ES-I3 (cell line): ENCODE results near the gene SPNS2.

Experiments used
- H3K36me3 ChIP-seq: 2 replicates; pipeline ENCODE4 v1.6.1; 2013; ENCODE audit warnings: mild to moderate bottlenecking, low read length, control low read depth, moderate library complexity; ENCODE audit not compliant: insufficient read depth
- H3K4me1 ChIP-seq: 2 replicates; pipeline ENCODE4 v1.6.1; 2013; ENCODE audit warnings: mild to moderate bottlenecking, control low read depth, low read length; ENCODE audit not compliant: insufficient read depth
- H3K9ac ChIP-seq: 2 replicates; pipeline ENCODE4 v1.6.1; 2013; ENCODE audit warnings: low read depth, mild to moderate bottlenecking, low read length, moderate library complexity
- H3K9me3 ChIP-seq: 2 replicates; pipeline ENCODE4 v1.6.1; 2013; ENCODE audit warnings: mild to moderate bottlenecking, low read length, moderate library complexity; ENCODE audit not compliant: control insufficient read depth, insufficient read depth

The SPNS2 gene

DNA sequence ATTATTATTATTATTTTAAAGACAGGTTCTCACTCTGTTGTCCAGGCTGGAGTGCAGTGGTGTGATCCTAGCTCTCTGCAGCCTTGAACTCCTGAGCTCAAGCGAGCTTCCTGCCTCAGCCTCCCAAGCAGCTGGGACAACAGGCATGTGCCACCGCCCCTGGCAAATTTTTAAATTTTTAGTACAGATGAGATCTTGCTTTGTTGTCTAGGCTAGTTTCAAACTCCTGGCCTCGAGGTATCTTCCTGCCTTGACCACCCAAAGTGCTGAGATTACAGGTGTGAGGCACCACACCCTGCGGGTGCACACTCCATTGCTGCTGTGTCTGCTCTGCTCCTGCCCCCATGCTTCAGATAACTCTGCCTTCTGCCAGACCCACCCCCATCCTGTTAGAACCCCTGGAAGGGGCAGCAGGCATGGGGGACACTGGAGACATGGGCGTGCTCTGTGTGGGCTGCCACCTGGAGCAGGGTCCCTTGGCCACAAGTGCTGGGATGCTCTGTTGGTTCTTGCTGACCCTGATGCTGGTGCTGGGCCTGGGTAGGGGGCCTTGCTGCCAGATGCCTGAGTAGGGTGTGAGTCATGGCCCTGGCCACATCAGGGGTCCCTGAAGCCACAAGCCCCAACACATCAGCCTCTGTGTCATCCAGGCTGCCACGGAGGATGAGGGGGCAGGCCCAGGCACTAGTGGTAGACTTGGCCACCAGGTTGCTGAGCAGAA, 59.1 kb downstream of the SPNS2 start:
- Histone ChIP-seq H3K9me3 (no peaks in the 10 kb centered on the region), H3K9ac (no peak overlapping the region), H3K4me1 (peaks cover 15% of the 10 kb centered on the region; the same call in 1 of the 2 replicates), H3K36me3 (peaks cover 9% of the 10 kb centered on the region; the same call in 1 of the 2 replicates)

GRCh38 chr17:4558347-4558971, 59.8 kb downstream of the SPNS2 start:
- peaks cover 15% of the 10 kb centered on the region; the same call in 1 of the 2 replicates for H3K4me1 ChIP-seq
- 0 out of 2 replicates have a peak, but pooled peaks cover 2% of the 10 kb centered on the region for H3K36me3 ChIP-seq
- no peak overlapping the region for H3K9ac ChIP-seq
- no peaks in the 10 kb centered on the region for H3K9me3 ChIP-seq

DNA sequence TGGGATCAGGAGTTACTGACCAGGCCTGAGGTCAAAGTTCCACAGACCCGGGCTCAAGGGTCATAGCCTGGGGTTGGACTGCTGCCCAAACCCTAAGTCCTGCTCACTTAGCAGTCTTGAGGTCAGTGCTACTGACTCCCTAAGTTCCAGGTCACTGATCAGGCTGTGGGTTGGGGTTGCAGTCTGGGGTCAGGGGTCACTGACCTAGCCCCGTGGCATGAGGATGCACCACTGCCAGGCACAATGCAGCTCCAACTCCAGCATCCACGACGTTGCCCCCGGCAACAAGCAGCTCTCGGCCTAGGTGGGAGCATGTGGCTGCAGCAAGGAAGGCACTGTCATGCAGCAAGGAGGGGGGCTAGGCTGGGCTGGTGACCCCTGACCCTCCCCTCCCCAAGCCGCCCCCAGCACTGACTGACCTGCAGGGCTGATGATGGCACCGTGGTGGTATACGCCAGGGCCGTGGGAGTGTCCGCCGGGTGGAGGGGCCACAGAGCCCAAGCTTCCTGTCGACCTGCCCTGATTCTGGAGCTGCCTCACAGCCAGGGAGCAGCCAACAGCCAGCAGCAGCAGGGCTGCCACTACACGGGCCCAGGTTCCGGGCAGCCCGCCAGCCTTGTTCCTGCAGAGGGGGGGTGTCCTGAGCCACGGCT, 60.6 kb downstream of the SPNS2 start:
- peaks cover 11% of the 10 kb centered on the region; the same call in 1 of the 2 replicates for H3K4me1 ChIP-seq
- no peaks in the 10 kb centered on the region for H3K36me3 ChIP-seq
- no peak overlapping the region for H3K9ac ChIP-seq
- no peaks in the 10 kb centered on the region for H3K9me3 ChIP-seq

DNA sequence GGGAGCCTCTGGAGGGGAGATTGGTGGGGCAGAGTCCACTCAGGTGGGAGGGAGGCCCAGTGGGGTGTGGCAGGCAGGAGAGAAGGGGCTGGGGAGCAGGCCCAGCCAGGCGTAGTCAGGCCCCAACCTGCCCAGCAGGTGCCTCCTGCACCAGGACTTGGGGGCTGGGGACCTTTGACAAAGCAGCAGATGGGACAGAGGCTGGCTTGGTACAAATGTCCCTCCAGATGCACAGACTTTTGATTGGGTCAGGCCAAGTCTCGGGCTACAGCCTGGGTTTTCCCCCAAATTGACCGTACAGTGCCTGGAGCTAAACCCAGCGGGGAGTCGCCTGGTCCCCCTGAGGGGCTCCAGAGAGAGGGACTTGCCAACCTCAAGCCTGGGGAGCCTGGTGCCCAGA, 61.3 kb downstream of the SPNS2 start:
- H3K36me3 ChIP-seq: no peaks in the 10 kb centered on the region
- H3K9me3 ChIP-seq: no peaks in the 10 kb centered on the region
- no peak overlapping the region for H3K9ac ChIP-seq
- peaks cover 10% of the 10 kb centered on the region; the same call in 1 of the 2 replicates for H3K4me1 ChIP-seq

DNA sequence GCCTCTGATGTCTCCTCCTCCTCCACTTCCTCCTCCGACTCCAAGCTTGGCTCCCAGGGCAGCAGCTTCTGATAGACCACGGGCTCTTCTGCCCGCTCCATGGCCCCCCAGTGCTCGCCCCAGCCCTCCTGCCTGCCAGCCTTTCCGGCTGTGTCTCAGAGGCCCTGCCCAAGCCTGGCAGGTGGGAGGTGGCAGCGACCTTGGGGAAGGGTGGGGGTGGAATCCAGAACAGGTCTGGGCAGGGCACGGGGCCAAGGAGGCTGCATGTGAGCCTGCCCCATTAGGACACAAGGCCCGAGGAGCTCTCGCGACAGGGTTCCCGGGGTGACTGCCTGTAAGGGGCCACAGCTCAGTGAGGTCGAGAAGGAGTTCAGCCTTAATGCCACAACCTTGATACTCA, 61.7 kb downstream of the SPNS2 start, which contains the start of gene GGT6:
TSS of gene GGT6 (minus strand) at position 157 of the 400 bp plus-strand sequence. CDS start at position 101, 56 bp downstream.
- no peaks in the 10 kb centered on the region for H3K36me3 ChIP-seq
- no peak within 1 kb of the TSS for H3K9ac ChIP-seq
- peaks cover 10% of the 10 kb centered on the region; the same call in 1 of the 2 replicates for H3K4me1 ChIP-seq
- H3K9me3 ChIP-seq: no peaks in the 10 kb centered on the region

DNA sequence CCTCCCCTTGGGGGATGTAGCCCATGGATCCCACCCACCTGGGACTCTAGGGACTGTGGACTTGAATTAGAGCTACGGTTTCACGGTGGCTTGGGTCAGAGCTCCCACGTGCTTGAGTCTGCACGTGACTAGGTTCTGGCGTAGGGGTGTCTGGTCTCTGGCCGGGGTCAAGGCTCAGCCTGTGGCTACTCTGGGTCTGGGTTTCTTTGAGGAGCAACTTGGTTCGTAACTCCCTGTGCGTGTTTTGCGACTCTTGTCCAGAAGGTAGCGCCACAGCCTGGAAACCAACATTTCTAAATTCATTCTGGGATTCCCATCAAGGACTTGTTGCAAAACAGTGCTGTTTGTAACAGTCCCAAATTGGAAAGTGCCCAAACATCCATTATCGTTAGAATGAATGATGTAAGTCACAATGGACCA, 62.2 kb downstream of the SPNS2 start:
- Histone ChIP-seq H3K4me1 (peaks cover 10% of the 10 kb centered on the region; the same call in 1 of the 2 replicates), H3K36me3 (no peaks in the 10 kb centered on the region), H3K9me3 (no peaks in the 10 kb centered on the region), H3K9ac (no peak overlapping the region)

GRCh38 chr17:4562015-4562969, 63.6 kb downstream of the SPNS2 start:
- no peaks in the 10 kb centered on the region for H3K36me3 ChIP-seq
- H3K9me3 ChIP-seq: no peaks in the 10 kb centered on the region
- H3K4me1 ChIP-seq: peaks cover 6% of the 10 kb centered on the region; the same call in 1 of the 2 replicates
- H3K9ac ChIP-seq: no peak overlapping the region

DNA sequence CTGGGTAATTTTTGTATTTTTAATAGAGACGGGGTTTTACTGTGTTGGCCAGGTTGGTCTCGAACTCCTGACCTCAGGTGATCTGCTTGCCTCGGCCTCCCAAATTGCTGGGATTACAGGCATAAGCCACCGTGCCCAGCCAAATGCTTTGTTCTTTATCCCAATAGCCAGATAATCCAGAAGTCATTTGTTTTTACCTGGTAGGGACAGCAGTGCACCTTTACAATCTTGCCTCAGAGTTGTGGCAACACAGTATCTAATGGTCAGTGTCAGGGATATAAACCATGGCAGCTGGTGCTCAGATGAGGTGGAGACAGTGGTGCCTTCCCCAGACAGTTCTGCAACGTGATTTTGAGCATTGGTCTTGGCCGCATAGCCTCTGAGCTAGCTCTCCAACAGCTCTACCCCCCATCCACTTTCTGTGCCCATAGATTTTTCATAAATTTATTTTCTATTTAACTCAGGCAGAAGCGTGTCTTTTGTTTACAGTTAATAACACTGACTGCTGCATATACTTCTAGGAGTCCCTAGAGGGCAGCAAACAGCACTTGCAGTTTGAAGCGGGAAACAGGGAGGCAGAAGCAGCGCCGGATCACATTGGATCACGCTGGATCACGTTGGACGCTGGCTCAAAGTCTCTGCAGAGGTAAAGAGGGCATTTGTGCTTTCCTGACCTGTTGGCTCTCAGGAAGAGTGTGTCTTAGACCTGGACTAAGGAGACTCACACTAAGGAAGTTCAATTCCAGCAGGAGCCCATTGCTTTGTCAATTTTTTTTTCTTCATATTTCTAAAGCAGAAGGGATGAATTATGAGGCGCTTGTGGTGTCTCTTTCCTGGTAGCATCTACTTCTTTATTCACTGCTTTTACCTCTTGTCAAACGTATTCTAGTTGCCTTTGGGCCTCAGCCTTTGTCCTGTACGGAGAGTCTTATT, 66.8 kb downstream of the SPNS2 start:
- Histone ChIP-seq H3K36me3 (no peaks in the 10 kb centered on the region), H3K9ac (no peak overlapping the region), H3K4me1 (peaks cover 5% of the 10 kb centered on the region), H3K9me3 (no peaks in the 10 kb centered on the region)

DNA sequence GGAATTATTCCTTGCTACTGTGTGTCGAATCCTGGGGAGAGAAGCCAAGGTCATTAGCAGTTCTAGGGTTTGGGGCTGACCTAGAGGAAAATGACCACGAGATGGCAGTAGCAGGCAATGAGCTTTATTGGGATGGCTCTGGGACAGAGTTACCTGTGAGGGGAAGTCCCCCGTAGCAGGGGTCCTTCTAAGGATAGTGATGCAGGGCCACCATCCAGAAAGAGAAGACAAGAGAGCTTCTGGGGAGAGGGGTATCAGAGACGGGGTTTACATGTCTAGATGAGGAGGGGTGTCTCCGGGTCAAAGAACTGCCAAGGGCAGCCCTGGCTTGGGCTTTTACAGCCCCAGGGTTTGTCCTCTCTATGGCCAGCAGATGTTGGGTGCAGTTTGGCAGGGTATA, 68.1 kb downstream of the SPNS2 start:
- H3K9ac ChIP-seq: no peak overlapping the region

DNA sequence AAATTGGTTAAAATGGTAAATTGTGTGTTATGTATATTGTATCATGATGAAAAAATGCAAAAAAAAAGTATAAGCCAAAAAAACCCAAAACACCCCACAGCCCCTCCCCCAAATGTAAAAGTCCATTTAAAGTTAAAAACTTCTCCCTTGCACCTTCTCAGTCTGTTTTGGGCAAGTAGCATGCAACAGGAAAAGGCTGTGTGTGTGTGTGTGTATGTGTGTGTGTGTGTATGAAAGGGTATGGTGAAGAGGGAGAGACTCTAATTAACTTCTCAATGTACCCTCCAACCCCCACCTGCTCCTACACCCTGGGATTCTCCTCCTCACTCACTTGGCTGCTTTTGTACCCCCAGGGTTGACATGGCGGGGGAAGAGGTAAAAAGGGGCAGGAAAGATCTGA, 70.9 kb downstream of the SPNS2 start:
- no peaks in the 10 kb centered on the region for H3K9me3 ChIP-seq

More for the DNA sequence above, 68.1 kb downstream of the SPNS2 start:
- H3K9me3 ChIP-seq: no peaks in the 10 kb centered on the region
- H3K36me3 ChIP-seq: no peaks in the 10 kb centered on the region
- H3K4me1 ChIP-seq: peaks cover 4% of the 10 kb centered on the region

DNA sequence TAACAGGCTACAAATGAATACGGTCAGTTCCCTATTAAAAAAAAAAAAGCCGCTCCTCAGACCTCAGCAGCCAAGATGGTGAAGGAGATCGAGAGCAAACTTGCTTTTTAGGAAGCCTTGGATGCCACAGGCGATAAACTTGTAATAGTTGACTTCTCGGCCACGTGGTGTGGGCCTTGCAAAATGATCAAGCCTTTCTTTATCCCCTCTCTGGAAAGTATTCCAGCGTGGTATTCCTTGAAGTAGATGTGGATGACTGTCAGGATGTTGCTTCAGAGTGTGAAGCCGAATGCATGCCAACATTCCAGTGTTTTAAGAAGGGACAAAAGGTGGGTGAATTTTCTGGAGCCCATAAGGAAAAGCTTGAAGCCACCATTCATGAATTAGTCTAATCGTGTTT, 73.5 kb downstream of the SPNS2 start:
- Histone ChIP-seq H3K9ac (no peak overlapping the region), H3K4me1 (peaks cover 18% of the 10 kb centered on the region), H3K9me3 (no peaks in the 10 kb centered on the region), H3K36me3 (no peaks in the 10 kb centered on the region)

More for the DNA sequence above, 70.9 kb downstream of the SPNS2 start:
- Histone ChIP-seq H3K4me1 (peaks cover 4% of the 10 kb centered on the region), H3K9ac (no peak overlapping the region), H3K36me3 (no peaks in the 10 kb centered on the region)

GRCh38 chr17:4573115-4573514, 74.4 kb downstream of the SPNS2 start:
- H3K4me1 ChIP-seq: peaks cover 22% of the 10 kb centered on the region

DNA sequence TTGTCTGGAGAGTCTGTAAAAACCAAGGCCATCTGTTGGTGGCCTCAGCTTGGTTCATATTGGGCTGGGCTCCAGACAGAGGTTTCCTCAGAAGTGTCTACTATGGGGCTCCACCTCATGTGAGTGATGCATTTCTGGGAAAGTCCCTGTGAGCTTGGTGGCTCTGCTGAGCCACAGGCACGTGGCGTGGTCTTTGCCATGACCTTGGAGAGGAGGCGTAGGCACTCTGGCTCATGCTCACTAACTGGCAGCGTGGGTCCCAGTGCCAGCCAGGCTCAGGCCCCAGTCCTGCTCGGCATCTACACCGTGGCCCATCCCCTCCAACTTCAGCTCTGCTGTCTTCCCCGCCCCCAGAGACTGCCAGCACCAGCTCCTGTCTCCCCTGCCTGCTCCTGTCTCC, 75.0 kb downstream of the SPNS2 start:
- Histone ChIP-seq H3K4me1 (peaks cover 21% of the 10 kb centered on the region), H3K9me3 (no peaks in the 10 kb centered on the region), H3K9ac (no peak overlapping the region), H3K36me3 (no peaks in the 10 kb centered on the region)

More at GRCh38 chr17:4573115-4573514, 74.4 kb downstream of the SPNS2 start:
- Histone ChIP-seq H3K9ac (no peak overlapping the region), H3K36me3 (no peaks in the 10 kb centered on the region), H3K9me3 (no peaks in the 10 kb centered on the region)
